Measurements from ENCODE around the gene SYNE3. TPM values are rescaled to one million over a fixed set of nuclear protein-coding genes. Genes with fewer than 3 reads are reported as not detected.
"Not testable (repeated sequence)": the region's sequence is repeated elsewhere in the genome, so short reads cannot be mapped to it uniquely, and the experiment has no call there.

SYNE3 gene
- polyA plus RNA-seq, 5 donors, result 2.0 to 4.2 (median 2.2) TPM

DNA sequence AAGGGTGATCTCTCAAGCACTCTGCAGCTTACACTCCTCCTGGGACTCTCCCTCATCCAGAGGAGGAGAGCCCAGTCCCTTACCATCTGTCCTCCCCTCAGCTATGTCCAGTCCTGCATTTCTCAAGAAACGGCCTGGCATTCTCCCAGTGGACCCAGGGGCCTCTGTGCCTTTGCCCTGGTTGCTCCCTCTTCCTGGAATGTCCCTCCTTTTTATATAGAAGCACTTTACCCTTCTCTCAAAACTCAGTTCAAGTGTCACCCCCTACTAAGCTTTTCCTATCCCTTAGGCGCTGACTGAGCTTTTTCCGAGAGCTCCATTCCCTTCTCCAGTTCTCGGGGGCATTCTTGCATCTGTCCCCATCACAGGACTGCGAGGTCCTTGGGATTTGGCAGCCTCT lies 9.5 kb upstream of the SYNE3 start:
- DNase-seq, result no peak

GRCh38 chr14:95524706-95525512 lies 8.5 kb upstream of the SYNE3 start:
- no peak for DNase-seq

- no peak for DNase-seq
Observed at GRCh38 chr14:95523815-95524448, 7.5 kb upstream of the SYNE3 start.

DNA sequence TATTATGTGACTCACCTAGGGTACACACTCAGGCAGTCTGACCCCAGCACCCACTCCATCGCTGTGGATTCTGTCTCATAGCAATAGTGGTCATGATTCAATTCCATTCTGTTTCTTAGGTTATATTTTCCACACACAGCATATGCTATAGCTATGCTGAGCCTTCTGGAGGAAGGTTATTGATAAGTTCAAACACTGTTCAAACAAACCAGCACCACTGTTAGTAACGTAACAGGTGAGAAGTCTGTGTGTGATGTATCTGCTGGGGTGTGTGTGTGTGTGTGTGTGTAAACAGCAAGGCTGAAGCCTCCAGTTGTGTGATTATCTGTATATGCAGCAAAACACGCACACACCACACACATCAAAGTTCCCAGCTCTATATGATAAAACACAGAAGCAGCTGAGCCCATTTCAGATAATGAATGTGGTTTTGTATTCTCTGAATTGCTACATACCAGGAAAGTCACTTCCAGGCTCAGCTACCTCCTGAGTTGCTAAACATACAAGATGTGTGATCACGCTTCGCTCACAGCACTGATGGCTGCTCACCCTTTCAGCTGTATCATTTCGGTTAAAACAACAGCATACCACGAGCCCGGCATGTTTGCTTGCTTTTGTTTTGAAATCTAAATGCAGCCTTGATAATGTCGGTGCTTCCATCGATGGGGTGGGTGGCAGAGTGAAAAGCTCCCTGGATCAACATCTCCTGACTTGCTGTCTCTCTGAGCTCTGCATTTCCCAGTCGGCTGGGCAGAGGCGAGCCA lies 6.8 kb upstream of the SYNE3 start:
- DNase-seq, result no peak

DNA sequence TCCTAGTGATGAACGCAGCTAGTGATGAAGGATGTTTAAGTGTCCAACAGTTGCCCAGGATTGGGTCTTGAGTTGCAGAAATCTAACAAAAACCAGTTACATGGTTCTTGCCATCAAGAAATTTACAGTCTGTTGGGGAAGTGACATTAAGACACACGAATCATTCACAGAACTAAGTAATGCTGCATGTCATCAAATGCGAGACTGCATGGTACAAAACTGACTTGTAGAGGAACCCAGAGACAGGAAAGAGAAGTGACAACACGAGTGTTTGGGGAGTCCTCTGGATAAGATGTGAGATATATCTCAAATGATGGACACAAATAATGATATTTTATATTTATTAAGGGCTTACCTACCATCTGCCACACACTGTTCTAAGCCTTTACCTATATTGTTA lies 6.1 kb upstream of the SYNE3 start:
- no peak for DNase-seq

- no peak for DNase-seq
Observed at GRCh38 chr14:95522116-95522515, 5.7 kb upstream of the SYNE3 start.

GRCh38 chr14:95521001-95521400 lies 4.6 kb upstream of the SYNE3 start:
- DNase-seq, result no peak

GRCh38 chr14:95520346-95520745 lies 3.9 kb upstream of the SYNE3 start:
- DNase-seq, result no peak

DNA sequence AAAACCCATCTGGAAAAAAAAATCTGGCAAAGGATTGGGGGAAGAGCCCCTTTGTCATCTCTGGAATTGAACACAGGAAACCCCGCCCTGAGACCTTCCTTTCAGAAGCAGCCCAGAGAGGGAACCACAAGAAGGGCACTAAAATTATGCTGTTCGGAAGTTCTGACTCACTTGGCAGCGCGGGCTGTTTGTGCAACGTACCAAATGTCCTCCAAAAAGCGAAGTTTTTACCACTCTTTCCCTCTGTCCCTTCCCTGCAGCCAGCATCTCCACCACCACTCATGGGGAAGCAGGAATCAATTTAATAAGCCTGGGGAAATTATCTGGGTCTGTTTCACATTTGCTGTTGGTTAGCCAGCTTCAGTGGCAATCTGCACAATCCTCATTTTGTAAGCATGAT lies 3.2 kb upstream of the SYNE3 start:
- no peak for DNase-seq

DNA sequence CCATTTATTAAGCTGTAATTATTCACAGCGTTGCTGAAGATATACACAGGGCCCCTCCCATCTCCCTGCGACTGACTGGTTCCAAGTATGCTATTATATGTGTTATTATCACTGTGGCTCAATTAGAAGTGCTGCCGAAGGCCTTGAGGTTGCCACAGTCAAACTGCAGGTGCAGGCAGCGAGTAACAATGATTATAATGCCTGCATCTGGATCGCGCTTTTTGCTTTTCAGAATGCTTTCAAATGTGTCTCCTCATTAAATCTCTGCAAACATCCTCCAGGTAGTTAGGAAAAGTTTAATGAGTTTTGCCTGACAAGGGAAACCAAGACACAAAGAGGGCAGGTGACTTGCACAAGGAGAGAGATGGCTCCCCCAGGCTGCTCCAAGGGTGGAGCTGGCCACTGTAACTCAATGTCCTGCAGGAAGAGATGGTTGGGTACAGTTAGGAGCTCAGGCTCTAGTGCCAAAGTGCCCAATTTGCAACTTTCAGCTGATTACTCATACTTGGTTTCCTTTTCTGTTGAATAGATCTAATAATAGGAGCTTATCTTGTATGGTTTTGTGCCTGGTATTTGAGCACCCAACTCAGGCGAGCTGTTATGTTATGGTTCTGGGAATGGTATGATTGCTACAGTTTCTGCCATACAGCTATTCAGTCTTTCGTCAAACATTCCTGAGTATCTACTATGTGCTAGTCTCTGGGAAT lies 1.7 kb upstream of the SYNE3 start:
- no peak for DNase-seq

DNA sequence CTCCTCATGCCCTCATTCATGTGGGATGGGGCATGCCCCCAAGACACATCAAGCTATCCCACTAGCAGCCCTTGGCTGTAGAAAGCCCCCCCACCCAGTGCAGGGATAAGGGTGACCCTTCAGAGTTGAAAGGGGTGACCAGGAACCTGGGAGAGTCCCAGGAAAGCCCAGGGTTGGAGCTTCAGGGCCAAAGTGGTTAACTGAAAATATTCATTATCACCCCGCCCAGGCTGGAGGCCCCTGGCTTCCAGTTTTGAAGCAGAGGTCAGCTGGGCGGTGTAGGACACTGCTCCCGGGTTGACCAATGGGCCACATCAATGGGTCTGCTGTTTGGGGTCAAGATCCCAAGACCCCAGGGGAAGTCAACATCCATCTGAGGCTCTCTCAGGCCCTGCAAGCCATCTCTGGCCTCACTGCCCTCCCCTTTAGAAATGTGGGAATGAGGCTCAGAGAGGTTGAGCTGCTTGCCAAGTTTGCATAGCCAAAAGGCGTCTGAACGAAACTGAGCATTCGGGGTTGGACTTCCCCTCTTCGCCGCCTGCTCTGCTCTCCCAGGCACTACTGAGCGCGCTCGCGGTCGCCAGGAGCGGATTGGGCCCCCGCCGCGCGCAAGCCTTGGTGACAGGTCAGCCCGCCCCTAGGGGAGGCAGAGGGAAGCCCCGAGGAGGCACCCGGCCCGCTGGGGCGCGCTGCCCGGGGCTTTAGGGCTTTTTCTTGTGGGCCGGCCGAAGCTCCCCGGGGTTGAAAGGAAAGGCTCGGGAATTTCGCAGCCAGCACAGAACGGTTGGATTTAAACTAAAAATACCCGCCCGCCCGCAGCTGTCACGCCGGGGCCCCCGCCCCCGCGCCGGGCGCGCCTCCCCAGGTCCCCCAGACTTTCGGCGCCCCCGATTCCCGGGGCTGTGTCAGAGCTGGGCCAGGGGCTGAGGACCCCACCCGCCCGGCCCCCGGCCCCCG lies 576 bp downstream of the SYNE3 start:
- DNase-seq, result no peak

DNA sequence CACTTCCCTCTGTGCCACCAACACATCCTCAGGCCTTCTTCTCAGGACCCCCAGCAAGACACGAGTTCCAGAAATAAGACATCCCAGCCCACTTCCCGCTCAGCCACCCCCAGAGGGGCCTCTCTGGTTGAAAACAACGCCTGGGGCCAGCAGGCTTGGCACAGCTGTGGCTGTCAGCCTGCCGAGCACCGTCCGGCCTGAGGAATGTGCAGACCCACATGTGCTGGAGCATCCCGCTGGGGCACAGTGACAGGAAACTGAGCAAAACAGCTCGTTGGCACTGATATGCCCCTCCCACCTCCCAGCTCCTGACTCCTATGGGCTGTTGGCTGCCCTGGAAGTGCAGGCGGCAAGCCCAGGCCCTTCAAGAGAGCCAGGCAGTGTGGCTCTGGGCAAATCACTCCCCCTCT lies 1.4 kb downstream of the SYNE3 start:
- no peak for DNase-seq

- DNase-seq, result no peak
Observed at GRCh38 chr14:95514131-95515079, 2.0 kb downstream of the SYNE3 start.

DNA sequence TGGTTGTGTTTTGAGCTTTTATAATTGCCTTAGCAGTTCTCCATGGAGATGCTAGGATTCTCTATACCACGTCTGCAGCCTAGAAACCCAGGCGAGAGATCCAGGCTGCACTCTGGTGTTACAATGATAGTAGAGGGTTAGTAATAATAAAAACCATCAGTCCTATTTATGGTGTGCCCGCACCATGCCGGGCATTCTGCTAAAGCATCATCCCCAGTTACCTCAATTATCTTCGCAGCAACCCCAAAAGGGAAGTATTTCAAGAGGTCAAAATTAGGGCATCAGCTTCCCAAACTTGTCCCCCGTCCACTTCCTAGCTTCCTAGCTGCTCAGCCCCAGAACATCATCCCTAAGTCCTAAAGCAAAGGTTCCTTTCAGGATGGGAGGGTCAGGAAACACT lies 3.2 kb downstream of the SYNE3 start:
- no peak for DNase-seq

GRCh38 chr14:95511687-95512086 lies 4.8 kb downstream of the SYNE3 start:
- DNase-seq, result no peak

- DNase-seq, result no peak
Observed at GRCh38 chr14:95510804-95511203, 5.6 kb downstream of the SYNE3 start.

- not testable (repeated sequence) for DNase-seq
Observed at GRCh38 chr14:95510344-95510743, 6.1 kb downstream of the SYNE3 start.

DNA sequence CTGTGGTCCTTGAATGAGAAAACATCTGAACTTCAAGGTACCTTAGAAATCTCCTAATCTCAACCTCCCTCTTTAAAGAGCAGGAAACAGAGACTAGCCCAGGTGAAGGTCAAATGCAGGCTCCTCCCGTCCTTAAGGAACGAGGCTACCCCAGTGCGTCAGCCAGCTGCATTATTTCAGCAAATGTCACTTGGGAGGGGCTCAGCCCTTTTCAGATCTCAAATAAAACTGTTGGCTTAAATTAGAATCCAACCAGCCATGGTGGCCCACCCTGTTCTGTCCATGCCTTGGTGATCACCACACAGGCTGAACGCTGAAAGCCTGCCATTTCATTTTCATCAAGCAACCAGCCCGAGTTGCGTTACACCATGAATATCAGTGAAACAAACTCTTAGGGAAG lies 7.0 kb downstream of the SYNE3 start:
- no peak for DNase-seq

GRCh38 chr14:95508377-95508776 lies 8.1 kb downstream of the SYNE3 start:
- no peak for DNase-seq

- DNase-seq, result no peak
Observed at GRCh38 chr14:95507701-95508103, 8.7 kb downstream of the SYNE3 start.
